Stimulated activated naive CD8-positive, alpha-beta T cell treated with anti-CD3 and anti-CD28 coated beads, Interleukin-15, Interleukin-2, amounts not matched to agents 100 U/mL and 50 U/mL, for 24 hours (primary cell): ENCODE results near the gene TTLL10.
A peak's percentile ranks its signal among the peaks of the same experiment; 100 is the strongest.

ENCODE experiments used
- ATAC-seq: fragments of 150-1000 bp; cut with Tn5 transposase; one replicate; pipeline ENCODE4 v1.10.0; 2021
- DNase-seq: peaks from one replicate; pipeline ENCODE4 v3.0.0; 2021

TTLL10 gene, protein sequence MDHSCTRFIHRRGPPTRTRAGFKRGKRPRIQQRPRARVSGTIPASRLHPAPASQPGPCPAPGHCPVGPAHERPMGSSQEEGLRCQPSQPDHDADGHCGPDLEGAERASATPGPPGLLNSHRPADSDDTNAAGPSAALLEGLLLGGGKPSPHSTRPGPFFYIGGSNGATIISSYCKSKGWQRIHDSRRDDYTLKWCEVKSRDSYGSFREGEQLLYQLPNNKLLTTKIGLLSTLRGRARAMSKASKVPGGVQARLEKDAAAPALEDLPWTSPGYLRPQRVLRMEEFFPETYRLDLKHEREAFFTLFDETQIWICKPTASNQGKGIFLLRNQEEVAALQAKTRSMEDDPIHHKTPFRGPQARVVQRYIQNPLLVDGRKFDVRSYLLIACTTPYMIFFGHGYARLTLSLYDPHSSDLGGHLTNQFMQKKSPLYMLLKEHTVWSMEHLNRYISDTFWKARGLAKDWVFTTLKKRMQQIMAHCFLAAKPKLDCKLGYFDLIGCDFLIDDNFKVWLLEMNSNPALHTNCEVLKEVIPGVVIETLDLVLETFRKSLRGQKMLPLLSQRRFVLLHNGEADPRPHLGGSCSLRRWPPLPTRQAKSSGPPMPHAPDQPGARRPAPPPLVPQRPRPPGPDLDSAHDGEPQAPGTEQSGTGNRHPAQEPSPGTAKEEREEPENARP

DNA sequence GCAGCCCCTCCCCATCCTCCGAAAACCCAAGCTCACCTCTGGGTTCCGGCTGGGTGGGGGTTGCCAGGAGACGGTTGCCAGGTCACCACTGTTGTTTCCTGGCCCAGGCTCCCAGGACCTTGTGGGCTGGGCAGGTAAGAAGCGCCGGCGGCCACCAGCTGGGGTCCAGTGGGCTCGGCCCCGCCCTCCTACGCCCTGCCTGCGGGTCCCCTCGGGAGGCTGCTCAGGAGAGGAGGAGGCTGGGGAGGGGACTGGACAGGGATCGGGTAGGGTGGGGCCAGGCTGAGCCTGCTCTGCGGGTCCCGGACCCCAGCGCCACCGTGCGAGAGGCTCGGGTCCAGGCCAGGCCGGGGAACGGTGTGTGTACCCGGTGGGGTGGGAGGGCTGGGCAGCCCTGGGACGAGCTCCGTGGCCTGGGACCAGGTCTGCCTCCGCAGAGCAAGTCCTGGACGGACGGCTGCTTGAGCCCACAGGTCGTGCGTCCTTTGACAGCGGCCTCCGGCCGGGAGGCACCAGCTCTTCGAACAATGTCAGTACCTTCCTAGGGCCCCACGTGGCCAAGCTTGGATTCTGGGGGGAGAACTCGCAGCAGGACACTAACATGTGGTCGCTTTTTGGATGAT, at the start of gene TTLL10:
Gene TTLL10 (plus strand): TSS at position 88 of the 623 bp plus-strand sequence. CDS start 5,336 bp downstream, outside the sequence.
- peak; percentile 29 for DNase-seq
- no peak for ATAC-seq

DNA sequence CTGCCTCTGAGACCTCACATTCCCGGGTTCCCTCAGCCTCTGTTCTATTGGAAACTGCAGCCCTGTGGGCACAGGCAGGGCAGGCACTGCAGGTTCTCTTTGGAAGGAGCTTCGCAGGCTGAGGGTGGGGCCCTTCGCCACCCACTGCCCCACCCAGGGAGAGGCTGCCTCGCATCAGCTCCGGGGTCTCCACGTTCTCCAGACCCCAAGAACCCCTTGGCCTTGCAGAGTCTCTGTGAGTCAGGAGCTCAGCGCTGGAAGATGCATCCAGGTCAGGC, 49.2 kb upstream of the TTLL10 start:
- no peak for DNase-seq
- ATAC-seq: no peak

DNA sequence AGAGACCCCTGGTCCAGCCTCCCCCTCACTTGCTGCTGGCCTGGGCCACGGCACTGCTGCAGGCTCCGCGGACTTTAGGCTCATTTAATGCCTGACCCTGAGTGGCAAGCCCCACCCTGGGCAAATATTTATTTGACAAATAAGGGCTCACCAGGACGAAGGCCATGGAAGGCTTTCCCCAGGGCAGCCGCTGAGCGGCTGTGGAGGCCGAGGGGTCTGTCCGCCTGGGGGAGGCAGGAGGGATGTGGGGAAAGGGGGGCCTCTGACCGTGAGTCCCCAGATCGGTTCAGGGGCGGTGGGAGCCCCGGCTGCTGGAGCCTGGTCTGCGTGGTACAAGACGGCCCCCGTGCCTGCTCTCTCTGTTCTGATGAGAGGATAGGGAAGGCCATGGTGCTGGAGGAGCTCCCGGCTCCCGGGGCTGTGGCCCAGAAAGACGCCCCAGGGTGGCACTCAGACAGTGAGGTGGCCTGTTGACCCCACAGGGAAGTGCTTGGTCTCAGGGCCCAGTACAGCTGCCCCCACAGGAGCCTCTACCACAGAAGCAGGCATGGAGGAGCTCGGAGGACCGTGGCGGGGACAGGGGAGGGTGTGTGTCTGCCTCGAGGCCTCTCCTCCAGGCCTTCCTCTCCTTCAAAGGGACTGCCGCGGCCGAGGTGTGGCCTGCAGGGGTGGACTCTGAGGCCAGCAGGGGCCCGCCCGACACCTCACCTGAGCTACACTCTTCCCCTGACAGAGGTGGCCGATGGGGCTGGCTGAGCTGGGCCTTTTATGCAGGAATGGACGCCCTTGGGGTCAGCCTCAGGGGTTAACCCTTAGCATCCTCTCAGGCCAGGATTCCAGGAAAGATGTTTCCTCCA, 48.7 kb upstream of the TTLL10 start:
- no peak for ATAC-seq
- no peak for DNase-seq

DNA sequence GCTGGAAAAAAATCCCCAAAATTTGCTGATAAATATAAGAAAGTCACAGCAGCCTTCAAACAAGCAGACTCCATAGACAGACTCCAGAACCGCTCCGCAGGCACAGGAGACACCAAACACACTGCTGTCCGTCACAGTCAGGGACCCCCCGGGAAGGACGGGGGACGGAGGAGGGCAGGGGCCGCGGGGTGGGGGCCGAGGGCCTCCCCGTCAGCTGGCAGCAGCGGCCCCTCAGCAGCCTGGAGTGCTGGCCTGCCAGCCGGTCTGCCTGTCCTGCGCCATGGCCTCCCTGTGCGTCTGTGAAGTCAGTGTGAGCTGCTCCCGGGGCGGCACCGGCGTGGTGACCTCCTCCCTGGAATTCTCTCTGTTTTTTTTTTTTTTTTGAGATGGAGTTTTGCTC, 47.7 kb upstream of the TTLL10 start:
- ATAC-seq: no peak
- no peak for DNase-seq

DNA sequence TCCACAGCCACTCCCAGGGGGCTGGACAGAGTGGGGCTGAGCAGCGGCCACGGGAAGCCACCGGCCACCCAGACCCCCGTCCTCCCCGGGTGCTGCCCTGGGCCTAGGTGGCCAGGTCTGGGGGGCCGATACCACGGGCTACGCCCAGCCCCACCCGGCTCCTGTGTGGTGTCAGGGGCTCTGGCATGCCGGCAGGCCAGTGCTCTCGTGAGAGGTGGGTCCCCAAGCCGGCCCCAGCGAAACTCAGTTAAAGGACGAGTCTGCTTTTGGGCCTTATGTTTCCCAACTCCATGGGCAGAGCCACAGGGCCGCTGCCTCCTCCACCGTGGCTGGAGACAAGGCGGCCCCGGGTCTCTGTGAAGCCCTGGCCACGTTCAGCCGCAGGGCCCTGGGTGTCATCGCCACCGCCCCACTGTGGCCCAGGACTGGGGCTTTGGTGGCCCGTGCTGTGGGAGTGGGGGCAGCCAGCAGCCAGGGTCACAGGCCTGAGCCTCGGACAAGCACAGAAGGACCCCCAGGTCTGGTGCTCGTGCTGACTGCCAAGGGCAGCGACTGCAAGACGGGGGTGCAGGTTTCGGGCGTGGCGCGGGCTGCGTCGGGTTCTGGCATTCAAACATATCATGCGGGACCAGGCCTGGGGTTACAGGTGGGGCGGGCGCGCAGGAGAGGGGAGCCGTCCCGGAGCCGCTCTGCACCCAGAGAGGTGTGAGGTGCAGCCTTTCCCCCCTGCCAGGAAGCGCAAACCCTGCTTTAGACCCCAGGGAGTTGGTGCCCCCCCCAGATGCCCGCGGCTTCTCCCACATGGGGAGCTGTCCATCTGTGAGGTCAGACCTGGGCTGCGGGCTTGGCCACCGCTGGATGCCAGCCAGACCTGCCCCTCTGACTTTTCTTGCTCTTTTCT, 45.9 kb upstream of the TTLL10 start:
- no peak for DNase-seq
- ATAC-seq: no peak

DNA sequence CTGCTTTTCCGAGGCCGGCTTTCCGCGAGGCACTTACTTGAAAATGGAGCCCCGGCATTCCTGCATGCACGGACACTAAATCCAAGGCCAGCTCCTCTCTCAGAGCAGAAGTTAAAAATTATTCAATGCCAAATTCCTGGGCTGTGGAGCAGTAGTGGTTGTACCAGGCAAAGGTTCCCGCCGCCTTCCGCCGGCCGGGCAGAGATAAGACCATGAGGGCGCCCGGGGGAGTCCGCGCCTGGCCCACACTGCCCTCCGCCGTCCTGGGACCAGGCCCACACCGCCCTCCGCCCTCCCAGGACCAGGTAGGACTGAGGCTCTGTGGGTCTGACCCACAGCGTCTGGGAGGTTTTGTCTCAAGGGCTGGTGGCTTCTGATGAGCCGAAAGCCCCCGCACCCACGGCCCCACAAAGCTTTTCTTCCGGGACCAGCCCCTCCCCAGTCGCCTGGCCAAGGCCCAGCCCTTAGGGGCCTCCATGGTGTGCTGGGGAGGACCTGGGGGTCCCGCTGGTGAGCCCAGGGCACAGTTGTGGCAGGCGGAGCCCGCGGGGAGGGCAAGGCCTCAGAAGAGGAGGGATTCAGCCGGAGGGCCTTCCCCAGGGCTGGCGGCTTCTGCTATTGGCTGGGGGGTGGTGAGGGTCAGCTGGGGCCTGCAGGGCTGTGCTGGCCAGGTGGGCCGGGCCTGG, 45.1 kb upstream of the TTLL10 start:
- DNase-seq: no peak
- no peak for ATAC-seq

DNA sequence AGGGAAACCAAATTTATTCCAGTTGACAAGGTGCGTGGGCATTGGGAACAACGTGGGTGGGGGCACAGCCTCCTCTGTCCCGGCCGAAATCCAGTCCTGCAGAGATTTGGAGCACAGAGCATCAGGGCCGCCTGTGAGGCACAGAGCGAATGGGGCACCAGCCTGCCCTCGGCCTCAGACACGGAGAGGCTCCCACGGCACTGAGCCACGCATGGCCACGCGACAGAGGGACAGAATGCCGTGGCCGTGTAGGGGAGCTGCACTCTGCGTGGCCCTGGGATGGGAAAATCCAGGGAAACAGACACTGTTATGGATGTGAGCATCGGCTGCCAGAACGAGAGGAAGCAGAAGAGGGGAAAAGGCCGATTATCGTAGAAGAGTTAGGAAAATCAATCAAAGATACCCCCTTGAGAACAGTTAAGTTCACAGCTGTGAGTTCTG, 44.3 kb upstream of the TTLL10 start:
- no peak for DNase-seq

DNA sequence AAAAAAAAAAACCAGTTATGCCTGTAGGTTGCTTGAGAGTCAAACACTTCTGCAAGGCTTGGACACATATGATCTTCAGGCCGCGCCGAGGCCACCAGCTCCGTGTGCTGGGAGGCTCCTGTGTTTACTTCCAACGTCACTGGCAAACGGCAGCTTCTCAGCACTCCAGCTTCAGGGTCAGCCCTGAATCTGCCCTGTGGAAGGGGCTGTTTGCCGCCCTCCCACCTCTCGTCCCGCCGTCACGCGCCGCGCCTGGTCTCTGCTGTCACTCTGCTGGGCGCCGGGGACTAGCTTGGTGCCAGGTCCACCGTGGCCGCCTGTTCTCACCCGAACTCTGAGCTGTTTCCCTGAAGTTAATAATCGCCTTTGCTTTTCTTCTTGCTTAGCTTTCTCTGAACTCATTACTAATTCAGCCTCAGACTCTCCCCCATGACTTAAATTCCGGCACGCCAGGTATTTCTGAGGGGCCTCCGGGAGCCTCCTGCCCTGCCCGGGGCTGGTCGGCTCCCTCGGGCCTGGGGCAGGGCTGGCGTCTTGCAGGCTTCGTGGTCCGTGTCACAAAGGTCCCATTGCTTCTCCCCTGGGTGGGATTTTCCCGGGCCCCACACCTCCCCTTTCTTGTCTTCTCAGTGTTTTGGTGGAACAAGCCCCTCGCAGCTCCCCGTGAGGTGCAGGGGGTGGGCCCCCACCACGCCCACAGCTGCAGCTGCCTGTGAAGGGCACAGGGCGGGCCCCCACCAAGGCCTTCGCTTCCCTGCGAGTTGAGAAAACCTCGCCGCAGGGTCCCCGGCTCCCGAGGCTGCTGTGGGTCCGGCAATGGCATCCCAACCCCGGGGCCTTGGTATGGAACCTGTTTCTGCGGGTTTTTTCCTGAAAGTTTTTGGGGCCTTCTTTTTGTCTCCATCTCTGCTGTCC, 43.2 kb upstream of the TTLL10 start:
- DNase-seq (no peak), ATAC-seq (no peak)

More for the DNA sequence above, 44.3 kb upstream of the TTLL10 start:
- no peak for ATAC-seq

DNA sequence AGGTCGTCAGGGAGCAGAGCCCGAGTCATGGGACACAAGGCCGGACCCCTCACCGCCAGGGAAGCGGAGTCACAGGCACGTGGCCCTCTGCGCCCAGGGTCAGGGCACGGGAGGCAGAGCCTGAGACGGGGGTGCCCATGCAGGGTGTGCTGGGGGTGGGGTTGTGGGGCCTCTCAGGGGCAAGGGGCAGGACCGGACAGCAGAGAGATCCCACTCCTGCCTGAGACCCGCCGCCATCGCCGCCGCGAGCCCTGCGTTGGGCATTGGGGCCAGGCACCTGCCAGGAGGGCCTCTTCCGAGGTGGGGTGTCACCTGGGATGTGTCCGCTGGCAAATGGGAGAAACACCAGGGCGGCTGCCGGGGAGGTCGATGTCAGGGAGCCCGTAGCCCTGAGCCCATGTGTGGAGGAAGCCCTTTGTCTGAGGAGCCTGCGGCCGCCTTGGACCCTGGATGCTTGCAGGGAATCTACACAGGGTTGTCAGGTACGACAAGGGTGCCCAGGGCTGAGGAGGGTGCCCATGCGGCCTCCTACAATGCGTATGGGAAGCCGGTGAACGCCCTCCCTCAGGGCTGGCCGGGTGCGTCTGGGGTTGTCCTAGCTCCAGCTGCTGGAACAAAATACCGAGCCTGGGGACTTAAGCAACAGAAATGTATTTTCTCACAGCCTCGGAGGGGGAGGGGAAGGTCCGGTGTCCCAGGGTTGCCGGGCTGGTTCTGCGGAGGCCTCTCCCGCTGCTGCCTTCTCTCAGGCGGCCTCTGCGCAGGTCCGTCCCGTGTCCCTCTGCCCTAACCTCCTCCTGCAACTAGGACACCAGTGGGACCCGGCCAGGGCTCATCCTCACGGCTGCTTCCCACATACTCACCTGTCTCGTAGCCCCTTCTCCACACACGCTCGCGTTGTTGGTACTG, 41.4 kb upstream of the TTLL10 start:
- ATAC-seq (no peak), DNase-seq (no peak)

DNA sequence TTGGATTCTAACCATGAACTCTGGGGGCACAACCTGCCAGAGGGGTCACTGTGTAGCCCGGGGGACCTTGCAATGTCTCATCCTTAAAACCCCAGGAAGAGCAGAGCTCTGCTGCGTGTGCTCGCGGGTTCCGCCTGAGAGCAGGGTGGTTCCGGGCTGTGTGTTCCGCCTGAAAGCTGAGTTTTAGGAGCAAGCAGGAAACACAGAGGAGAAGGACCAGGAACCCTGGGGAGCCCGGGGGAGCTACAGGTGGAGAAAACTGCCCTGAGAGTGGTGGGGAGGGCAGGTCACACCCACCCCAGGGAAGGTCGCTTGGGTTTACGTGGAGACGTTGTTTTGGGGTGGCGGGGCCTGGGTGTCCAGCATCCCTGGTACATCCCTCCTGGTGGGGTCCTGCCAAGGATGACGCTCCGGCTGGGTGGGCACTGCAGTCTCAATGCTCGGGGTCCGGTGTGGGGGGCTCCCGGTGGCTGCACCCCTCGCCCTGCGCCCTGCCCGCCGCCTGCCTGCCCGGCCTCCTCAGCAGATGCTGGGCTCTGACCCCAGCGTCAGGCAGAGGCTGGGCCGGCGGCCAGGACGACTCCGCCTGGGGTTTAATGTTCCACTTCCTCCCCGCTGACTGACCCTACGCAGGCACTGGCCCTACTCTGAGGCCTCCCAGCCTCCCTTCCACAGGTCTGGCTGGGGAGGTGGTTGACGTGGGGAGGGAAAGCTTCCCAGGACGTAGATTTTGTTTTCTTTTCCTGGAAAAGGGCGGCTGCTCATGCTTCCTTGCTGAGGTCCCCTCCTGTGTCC, 40.5 kb upstream of the TTLL10 start:
- DNase-seq: no peak
- no peak for ATAC-seq

DNA sequence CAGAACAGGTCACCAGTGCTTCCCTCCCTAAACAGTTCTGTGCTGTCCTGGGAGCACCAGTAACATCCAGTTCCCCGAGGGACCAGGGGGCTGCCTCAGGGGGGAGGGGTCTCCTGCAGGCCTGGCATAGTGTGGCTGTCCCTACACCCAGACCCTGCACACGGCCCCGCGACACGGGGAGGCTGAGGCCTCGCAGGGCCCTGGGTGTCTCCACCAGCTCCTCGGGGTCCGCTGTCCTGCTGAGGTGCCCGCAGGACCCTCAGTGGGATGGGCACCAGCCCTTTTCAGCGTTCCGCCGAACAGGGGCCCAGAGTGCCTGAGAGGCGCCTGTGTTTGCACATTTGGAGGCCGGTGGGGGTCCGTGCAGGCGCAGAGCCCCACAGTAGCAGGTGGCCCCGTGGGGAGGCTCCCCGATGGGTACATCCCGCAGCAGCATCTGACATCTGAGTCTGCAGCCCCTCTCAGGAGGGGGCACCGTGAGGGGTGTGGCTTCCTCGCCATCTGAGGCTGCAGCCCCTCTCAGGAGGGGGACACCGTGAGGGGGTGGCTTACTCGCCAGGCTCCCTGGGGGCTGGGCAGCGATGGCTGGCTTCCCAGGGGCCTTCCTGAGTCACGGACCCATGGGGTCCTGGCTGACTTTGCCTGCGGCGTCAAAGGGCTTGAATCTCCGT, 39.2 kb upstream of the TTLL10 start:
- no peak for ATAC-seq
- DNase-seq: no peak

DNA sequence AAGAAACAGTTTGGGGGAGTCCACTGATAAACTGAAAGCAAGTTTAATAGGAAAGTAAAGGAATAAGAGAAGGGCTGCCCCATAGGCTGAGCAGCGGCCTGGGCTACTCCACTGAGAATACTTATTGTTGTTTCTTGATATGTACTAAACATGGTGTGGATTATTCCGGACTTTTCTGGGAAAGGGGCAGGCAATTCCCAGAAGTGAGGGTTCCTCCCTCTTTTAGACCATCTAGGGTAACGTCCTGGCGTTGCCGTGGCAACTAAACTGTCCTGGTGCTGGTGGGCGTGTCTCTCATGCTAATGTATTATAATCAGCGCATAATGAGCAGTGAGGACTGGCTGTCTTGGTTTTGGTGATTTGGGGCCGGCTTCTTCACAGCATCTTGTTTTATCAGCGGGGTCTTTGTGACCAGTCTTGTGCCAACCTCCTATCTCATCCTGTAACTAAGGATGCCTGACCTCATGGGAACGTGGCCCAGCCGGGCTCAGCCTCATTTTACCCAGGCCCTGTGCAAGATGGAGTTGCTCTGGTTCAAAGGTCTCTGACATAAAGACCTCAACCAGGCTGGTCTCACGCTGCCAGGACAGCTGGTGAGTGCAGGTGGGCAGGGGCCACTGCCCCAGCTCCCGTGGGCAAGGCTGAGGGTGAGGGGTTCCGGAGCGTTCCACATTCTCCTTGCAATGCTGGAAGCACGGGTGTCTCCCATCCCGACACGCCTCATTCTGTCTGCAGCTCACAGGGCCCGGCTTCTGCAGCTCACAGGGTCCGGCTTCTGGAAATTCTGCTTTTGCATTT, 38.1 kb upstream of the TTLL10 start:
- ATAC-seq (no peak), DNase-seq (no peak)

DNA sequence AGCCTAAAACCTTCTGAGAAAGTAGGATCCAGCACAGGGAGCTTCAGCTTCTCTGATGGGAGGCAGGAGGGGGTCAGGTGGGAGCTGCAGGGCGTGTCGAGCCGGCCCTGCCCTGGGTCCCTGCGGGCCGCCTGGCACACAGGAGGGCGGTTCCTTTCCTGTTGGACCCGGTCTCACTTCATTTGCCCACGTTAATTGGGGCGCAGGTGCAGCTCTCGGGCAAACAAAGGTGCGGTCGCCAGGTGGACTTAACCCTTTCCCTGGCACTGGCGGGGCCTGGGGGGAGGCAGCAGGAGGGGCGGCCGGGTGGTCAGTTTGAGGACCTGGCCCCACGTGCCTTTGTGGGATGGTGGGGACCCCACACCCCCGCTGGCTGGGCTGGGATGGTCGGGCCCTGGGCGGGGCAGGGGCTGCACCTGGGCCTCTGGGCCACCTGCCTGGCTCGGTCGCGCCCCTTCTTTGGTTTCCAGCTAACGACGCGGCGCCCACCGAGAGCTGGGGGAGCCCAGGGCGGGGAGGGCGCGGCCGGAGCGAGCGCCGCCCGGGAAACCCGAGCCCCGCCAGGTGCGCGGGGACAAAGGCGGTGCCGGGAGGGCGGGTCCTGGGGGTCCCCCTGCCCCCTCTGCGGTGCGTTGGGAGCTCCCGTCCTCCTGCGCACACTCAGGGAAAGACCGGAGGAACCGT, 37.0 kb upstream of the TTLL10 start:
- peak; percentile 42 for DNase-seq
- ATAC-seq: peak; percentile 28

DNA sequence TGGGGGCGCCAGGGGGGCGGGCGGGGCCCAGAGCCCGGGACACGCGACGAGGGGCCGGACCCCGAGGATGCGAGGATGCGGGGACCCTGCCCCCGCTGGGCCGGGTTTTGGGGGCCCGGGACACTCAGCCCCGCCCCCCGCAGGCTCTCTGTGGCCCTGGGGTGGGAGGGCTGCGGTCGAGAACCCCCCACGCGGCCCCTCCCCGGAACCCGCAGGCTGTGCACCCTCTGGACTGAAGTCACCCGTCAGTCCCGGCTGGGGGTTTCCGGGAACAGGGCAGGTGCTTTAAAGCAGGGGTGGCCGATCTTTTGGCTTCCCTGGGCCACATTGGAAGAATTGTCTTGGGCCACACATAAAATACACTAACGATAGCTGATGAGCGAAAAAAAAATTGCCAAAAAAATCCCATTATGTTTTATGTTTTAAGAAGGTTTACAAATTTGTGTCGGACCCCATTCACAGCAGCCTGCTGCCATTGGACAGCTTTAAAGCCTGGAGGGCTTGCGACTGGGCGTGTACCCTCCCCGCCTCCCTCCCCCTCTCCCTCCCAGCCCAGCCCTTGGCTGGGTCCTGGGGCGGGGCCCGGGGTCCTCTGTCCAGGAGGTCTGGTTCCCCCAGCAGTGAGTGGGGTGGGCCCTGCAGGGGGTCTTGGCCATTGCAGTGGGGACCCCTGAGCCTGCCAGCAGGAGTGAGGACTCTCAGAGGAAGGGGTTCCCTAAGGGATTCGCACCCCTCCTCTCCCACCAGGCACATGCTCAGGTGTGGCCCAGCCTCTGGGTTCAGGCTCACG, 36.2 kb upstream of the TTLL10 start:
- DNase-seq: peak; percentile 82
- peak; percentile 88 for ATAC-seq

DNA sequence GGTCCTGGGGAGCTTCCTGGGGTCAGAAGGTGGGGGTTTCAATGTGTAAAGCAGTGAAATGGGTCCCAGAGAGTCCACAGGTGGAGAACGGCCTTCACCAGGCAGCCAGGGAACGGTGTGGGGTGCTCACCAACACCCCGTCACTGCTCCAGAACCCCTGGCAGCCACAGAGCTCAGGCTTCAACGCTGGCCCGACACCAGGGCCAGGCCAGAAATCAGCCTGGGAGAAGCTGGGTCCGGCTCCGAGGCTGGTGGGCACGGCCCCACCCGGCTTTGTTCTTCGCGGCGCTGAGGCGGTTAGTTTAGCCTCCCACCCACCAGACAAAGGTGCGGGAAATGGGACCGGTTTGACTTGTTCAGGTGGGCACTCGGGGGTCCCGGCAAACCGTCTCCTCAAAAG, 33.0 kb upstream of the TTLL10 start:
- DNase-seq (no peak), ATAC-seq (no peak)
